Kidney (tissue), 14 donors: ENCODE data around the gene KIF2C. TPM values are rescaled to one million over a fixed set of nuclear protein-coding genes. Genes with fewer than 3 reads are reported as not detected.
A peak's percentile ranks its signal among the peaks of the same experiment; 100 is the strongest.

ENCODE experiments used
- DNase-seq, 5 donors: peaks; one replicate each; pipeline ENCODE4 v3.0.0-alpha.2; 2013 to 2020
- FAIRE-seq: peaks from 2 replicates; lab custom pipeline; 2012; peaks lifted over from hg19 to GRCh38; lab: Jason Lieb, UNC
- H3K27ac ChIP-seq, 2 donors: one replicate each; pipeline ENCODE4 v1.7.0; 2013; ENCODE audit warnings: low read depth in 2 of 2, low read length in 2 of 2, inconsistent platforms in 1 of 2
- H3K27me3 ChIP-seq: one replicate; pipeline ENCODE4 v1.7.1; 2013; ENCODE audit warnings: low read length, inconsistent platforms; ENCODE audit not compliant: control insufficient read depth, insufficient read depth
- H3K36me3 ChIP-seq, 3 donors: one replicate each; pipeline versions ENCODE4 v1.7.0 to v1.7.1; 2013; ENCODE audit warnings: low read length in 3 of 3, control low read depth in 1 of 3, inconsistent platforms in 1 of 3; ENCODE audit not compliant: insufficient read depth in 3 of 3, control insufficient read depth in 2 of 3
- H3K4me1 ChIP-seq, 3 donors: one replicate each; pipeline versions ENCODE4 v1.7.0 to v1.7.1; 2013; ENCODE audit warnings: low read length in 3 of 3, inconsistent platforms in 1 of 3, low read depth in 1 of 3; ENCODE audit not compliant: control insufficient read depth in 2 of 3, insufficient read depth in 2 of 3
- H3K4me3 ChIP-seq, 3 donors: one replicate each; pipeline versions ENCODE4 v1.7.0 to v1.8.1; 2013; ENCODE audit warnings: low read length in 3 of 3, control low read depth in 1 of 3, inconsistent platforms in 1 of 3
- H3K9ac ChIP-seq, 3 donors: one replicate each; pipeline versions ENCODE4 v1.7.0 to v1.7.1; 2013; ENCODE audit warnings: low read length in 3 of 3, control low read depth in 1 of 3, inconsistent platforms in 1 of 3
- H3K9me3 ChIP-seq, 3 donors: one replicate each; pipeline versions ENCODE4 v1.7.0 to v1.7.1; 2013; ENCODE audit warnings: low read length in 3 of 3, control low read depth in 1 of 3, inconsistent platforms in 1 of 3; ENCODE audit not compliant: control insufficient read depth in 2 of 3, insufficient read depth in 1 of 3
- intact Hi-C: fragments of 100-400 bp; cut with DNase I; formaldehyde crosslinking; loops from one replicate; pipeline ENCODE4 v1.11.1; 2022
- polyA plus RNA-seq: library from polyadenylated mRNA; stranded (reverse); fragments of 350-450 nt; fragmentation: Illumina TruSeq; extraction: RNeasy Lipid Tissue Mini Kit (QIAGEN cat#74804); gene quantifications from one replicate; pipeline ENCODE4 v1.2.3, GENCODE V29; 2014; ENCODE audit warnings: low read depth, low replicate concordance; ENCODE audit not compliant: insufficient read depth
- total RNA-seq: library from RNA; stranded (reverse); fragmentation: NEBNext Ultra II Directional; extraction: Animal tissue kit (Norgen Biotek cat#: 25700); gene quantifications from one replicate; pipeline ENCODE4 v1.2.1, GENCODE V29; 2021
- TF ChIP-seq, protein P1 (sequence below): IDR thresholded peaks from 3 replicates; pipeline ENCODE4 v1.5.1; 2012; ENCODE audit warnings: mild to moderate bottlenecking, moderate library complexity, borderline replicate concordance; ENCODE audit not compliant: insufficient read depth; ENCODE audit errors: extremely low read depth
- donor health status: control.
- donor health status: control.
- donor health status: control.
- donor health status: control.
- donor health status: control.
- donor health status: DM: yes; HTN: yes; CAD: no.
- donor health status: Normal renal cell carcinoma (clear cell type).

KIF2C gene
- total and polyA plus RNA-seq, 2 donors from 2014 or later, result 0.47 to 1.4 TPM

- peak overlapping the region in 1 of 3 donors; percentile 34 for H3K9ac ChIP-seq
- H3K4me3 ChIP-seq, result no peak overlapping the region
- peaks cover 4 to 20% (median 7%) of the 10 kb centered on the region in 3 donors for H3K36me3 ChIP-seq
- H3K27ac ChIP-seq, result no peak overlapping the region
- TF ChIP-seq, protein P1, sequence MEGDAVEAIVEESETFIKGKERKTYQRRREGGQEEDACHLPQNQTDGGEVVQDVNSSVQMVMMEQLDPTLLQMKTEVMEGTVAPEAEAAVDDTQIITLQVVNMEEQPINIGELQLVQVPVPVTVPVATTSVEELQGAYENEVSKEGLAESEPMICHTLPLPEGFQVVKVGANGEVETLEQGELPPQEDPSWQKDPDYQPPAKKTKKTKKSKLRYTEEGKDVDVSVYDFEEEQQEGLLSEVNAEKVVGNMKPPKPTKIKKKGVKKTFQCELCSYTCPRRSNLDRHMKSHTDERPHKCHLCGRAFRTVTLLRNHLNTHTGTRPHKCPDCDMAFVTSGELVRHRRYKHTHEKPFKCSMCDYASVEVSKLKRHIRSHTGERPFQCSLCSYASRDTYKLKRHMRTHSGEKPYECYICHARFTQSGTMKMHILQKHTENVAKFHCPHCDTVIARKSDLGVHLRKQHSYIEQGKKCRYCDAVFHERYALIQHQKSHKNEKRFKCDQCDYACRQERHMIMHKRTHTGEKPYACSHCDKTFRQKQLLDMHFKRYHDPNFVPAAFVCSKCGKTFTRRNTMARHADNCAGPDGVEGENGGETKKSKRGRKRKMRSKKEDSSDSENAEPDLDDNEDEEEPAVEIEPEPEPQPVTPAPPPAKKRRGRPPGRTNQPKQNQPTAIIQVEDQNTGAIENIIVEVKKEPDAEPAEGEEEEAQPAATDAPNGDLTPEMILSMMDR, result no peak
- DNase-seq (peak in 1 of 5 donors; percentile 54), FAIRE-seq (no peak)
- H3K27me3 ChIP-seq, result no peaks in the 10 kb centered on the region
- intact Hi-C loops, result no loop called here
- H3K4me1 ChIP-seq, result peaks cover 0 to 6% (median 6%) of the 10 kb centered on the region in 3 donors
- no peaks in the 10 kb centered on the region for H3K9me3 ChIP-seq
Measured at GRCh38 chr1:44777547-44777946, 37.9 kb downstream of the KIF2C start.

DNA sequence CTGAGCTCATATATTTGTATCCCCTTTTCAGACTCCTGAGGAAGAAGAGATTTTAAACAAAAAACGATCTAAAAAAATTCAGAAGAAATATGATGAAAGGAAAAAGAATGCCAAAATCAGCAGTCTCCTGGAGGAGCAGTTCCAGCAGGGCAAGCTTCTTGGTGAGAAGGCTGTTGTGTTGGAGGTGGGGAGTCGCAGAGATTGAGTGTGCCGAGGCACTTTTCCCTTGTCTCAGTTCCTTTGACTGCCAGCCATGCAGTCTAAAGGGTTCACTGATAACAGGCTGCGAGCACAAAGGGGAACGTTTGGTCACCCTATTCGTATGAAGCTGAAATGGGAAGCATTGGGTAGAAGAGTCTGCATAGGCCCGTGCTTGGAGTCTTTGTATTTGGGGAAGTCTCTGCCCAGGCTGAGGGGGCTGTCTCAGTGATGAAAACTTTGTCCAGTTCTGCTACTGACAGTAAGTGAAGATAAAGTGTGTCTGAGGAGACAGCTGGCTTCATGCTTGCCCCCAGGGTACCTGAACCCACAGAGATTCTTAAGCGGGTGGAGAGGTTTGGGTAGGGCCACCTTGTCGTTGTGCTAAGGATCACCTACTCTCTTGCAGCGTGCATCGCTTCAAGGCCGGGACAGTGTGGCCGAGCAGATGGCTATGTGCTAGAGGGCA lies 38.5 kb downstream of the KIF2C start:
- H3K36me3 ChIP-seq, result peaks cover 4 to 20% (median 7%) of the 10 kb centered on the region in 3 donors
- TF ChIP-seq, protein P1, result no peak
- FAIRE-seq (no peak), DNase-seq (peak in 1 of 5 donors; percentile 41)
- H3K9ac ChIP-seq, result no peak overlapping the region
- peaks cover 0 to 6% (median 6%) of the 10 kb centered on the region in 3 donors for H3K4me1 ChIP-seq
- H3K27ac ChIP-seq, result no peak overlapping the region
- intact Hi-C loops, result no loop called here
- H3K9me3 ChIP-seq, result no peaks in the 10 kb centered on the region
- no peak overlapping the region for H3K4me3 ChIP-seq
- no peaks in the 10 kb centered on the region for H3K27me3 ChIP-seq

GRCh38 chr1:44778705-44779576 lies 39.3 kb downstream of the KIF2C start:
- intact Hi-C loops, result no loop called here
- Histone ChIP-seq H3K27ac (no peak overlapping the region), H3K4me3 (no peak overlapping the region), H3K27me3 (no peaks in the 10 kb centered on the region), H3K9me3 (no peaks in the 10 kb centered on the region), H3K36me3 (peaks cover 4 to 20% (median 7%) of the 10 kb centered on the region in 3 donors), H3K4me1 (peaks cover 0 to 12% (median 6%) of the 10 kb centered on the region in 3 donors), H3K9ac (no peak overlapping the region)
- TF ChIP-seq, protein P1, result no peak
- peak in 1 of 5 donors; percentile 12 for DNase-seq
- FAIRE-seq, result no peak
